GM18502 (cell line): ENCODE results near the gene SFMBT2.

Experiments used
- ATAC-seq: cut with Tn5 transposase; IDR thresholded peaks from one replicate; pipeline ENCODE4 v1.9.1; 2021; ENCODE audit warnings: mild to moderate bottlenecking; ENCODE audit not compliant: unreplicated experiment, poor library complexity

SFMBT2 gene

GRCh38 chr10:7373039-7373438, 37.8 kb downstream of the SFMBT2 start:
- no peak for ATAC-seq

DNA sequence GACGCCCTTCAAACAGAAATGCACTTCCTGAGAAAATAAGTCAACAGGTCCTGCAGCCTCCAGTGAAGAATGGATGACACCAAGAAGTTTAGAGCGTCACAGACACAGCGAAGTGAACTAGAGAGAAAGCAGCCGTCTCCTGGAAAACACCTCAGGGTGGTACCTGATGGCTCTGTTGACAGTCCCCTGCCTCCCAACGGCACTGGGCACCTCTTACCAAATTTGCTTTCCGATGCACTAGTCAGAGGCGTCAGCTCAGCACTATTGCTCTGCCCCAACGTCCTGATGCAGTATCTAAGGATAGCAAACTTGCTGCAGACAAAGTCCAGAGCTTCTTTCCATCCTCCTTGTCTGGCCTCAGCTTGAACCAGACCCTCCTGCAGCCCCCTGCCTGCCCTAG, 38.3 kb downstream of the SFMBT2 start:
- ATAC-seq: no peak

GRCh38 chr10:7370511-7370910, 40.3 kb downstream of the SFMBT2 start:
- ATAC-seq: no peak

- ATAC-seq: no peak
Observed at GRCh38 chr10:7365027-7365745, 45.6 kb downstream of the SFMBT2 start.

DNA sequence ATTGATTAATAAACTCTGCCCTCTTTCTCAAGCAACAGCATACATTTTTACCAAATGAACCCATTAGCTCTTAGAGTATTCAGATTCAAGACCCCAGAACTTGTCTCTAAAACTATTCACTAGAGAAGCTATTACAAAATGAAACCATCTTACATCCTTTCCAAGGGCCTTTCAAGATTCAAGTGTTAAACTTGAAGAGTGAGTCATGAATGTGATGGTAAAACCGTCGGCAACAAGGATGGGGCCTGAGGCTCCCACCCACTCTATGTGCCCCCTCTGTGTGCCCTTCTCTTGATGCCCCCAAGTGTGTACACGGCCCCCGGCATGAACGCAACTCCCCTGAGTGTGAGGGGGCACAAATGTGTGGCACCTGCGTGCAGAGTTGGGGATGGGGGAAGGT, 46.4 kb downstream of the SFMBT2 start:
- no peak for ATAC-seq

GRCh38 chr10:7363700-7364099, 47.1 kb downstream of the SFMBT2 start:
- ATAC-seq: no peak

DNA sequence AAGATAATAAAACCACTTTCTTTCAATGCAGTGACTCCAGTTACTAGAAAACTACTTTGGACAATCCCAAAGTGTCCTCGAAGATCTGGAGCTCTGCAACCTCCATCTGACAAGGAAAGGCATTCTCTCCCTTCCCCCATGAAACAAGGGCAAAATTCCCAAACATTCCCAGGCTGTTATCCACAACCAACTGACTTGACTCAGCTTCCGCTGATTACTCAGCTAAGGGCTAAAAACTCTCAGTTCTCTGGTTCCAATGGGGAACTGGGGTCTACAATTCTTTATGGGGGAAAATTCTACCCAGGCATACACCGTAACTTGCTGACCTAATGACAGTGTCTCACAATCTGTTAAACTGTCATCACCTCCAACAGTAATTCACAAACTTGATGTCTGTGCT, 48.4 kb downstream of the SFMBT2 start:
- ATAC-seq: no peak

DNA sequence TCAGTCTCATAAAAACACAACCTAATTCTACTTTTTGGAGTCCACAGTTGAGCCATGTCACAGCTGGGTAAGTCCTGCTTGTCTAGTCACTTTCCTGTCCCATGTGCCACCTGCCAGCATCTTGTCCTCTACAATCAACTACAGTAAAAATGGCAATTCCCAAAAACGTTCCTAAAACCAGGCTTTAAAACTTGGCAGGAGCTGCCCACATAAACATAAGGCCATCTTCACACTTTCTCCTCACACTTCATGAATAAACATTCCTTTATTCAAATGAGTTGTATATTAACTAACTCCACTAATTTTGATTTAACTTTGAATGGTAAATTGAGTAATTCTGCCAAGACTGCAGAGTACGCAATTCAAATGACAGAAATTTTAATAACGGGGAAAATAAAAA, 49.5 kb downstream of the SFMBT2 start:
- no peak for ATAC-seq

DNA sequence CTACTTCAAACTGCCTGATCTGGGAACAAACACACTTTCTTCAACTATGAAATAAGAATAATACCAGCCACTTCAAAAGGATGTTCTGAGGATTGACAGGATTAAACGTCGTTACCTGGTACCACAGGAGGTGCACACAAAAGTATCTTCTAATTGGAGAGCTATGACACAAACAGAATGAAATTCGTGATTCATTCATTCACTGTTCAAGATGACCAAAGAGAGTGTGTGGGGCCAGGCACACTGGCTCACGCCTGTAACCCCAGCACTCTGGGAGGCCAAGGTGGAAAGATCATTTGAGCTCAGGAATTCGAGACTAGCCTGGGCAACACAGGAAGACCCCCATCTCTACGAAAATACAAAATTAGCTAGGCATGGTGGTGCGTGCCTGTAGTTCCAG, 50.9 kb downstream of the SFMBT2 start:
- no peak for ATAC-seq

DNA sequence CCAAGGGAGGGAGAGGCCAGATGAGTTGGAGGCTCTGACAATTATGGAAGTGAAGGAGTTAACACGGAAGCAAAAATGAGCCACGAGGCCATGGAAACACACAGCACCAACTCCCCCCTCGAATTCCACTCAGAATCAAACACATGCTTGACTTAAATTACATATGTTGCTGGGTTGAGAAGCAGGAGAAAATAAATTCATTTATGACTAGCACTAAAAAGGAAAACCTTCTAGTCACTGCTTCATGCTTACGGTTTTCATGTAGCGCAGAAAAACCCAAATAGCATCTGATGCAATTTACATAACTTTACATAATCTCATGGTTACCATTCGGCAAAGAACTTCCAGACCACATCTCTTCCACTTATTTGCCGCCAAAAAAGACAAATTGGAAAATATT, 51.5 kb downstream of the SFMBT2 start:
- ATAC-seq: no peak

- no peak for ATAC-seq
Observed at GRCh38 chr10:7357193-7357592, 53.6 kb downstream of the SFMBT2 start.

DNA sequence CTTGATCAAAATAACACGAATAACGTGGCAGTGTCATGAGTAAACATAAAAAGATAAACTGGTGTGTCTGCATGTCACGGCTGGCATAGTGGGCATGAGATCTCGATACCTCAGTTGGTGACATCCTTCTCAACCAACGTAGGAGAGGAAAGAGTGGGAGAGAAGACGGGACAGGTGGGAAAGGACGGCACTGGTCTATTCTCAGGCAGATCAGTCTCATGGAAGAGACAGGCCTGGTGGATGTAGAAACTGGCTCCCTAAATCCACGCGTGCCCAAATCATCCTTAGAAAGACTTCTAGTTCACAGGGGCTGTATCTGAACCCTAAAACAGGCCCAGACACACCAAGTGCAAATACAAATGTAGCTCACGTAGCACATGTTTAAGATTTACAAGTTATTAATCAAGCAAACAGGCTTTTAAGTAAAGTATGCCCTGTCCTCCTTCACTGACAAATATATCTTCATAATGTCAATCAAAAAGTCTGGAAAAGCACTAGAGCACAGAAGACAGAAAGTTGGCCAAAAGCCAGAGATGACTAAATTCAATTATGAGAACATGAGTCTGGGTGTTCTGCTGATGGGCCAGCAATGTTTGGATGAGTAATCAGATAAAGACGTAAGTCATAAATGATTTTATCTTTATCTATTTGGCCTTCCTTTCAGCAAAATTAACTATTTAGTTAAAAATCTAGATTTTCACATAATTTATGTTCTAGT, 56.3 kb downstream of the SFMBT2 start:
- no peak for ATAC-seq

GRCh38 chr10:7351894-7352293, 58.9 kb downstream of the SFMBT2 start:
- no peak for ATAC-seq

GRCh38 chr10:7350541-7351195, 60.2 kb downstream of the SFMBT2 start:
- ATAC-seq: no peak

GRCh38 chr10:7345717-7346116, 65.1 kb downstream of the SFMBT2 start:
- ATAC-seq: no peak

DNA sequence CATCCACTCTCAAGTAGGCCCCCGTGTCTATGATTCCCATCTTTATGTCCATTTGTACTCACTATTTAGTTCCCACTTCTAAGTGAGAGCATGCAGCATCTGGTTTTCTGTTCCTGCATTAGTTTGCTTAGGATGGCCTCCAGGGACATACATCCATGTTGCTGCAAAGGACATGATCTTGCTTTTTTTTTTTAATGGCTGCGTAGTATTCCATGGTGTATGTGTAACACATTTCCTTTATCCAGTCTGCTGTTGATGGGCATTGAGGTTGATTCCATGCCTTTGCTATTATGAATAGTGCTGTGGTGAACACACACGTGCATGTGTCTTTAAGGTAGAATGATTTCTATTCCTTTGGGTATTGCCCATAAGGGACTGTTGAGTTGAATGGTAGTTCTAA, 67.8 kb downstream of the SFMBT2 start:
- no peak for ATAC-seq

DNA sequence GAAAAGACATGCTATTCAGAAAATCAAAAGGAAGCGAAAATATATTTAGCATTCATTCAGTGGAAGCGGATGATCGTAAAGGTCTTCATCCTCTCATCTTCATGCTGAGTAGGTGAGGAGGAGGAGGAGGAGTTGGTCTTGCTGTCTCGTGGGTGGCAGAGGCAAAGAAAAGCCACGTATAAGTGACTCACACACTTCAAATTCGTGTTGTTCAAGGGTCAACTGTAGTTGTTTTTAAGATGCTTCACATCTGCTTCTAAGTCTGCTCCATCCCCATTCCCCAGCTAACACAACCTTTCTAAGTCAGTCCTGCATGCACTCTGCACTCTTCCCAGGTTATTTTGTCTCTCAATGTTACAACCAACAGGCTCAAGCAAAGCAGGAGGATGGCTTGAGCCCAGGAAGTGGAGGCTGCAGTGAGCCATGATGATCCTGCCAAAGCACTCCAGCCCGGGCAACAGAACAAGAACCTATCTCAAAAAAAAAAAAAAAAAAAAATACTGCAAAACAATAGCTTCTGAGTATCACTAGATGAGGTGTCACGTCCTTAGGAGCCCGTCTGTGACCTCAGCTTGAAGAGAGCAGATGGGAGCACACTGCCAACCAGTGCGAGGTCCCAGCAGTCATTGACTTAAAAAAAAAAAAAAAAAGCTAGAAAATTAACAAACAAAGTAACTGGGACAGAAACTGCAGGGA, 70.5 kb downstream of the SFMBT2 start:
- ATAC-seq: no peak

DNA sequence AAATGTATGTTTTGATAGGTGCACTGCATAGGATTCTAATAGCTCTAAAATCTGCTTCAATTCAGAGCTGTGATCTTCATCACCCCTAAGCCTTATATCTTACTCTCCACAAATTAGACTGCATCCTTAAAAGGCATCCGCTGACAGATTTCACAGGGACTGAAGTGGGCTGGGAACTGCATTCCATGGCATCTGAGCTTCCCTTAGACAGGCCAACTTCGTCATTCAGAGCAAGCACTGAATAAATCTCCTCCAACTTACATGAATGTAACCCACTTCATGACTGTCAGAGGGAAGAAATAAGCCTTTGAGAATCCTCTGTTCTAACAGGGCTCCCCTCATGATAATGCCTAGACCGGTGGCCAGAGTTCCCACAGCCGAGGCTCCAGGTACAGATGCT, 71.3 kb downstream of the SFMBT2 start:
- no peak for ATAC-seq

DNA sequence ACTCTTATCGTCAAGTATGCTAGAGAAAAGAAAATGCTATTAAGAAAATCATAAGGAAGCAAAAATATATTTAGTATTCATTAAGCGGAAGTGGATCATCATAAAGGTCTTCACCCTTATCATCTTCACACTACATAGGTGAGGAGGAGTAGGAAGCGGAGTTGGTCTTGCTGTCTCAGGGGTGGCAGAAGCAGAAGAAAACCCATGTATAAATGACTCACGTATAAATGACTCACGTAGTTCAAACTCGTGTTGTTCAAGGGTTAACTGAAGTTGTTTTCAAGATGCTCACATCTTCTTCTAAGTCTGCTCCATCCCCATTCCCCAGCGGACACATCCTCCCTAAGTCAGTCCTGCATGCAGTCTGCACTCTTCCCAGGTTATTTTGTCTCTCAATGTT, 72.4 kb downstream of the SFMBT2 start:
- ATAC-seq: no peak

GRCh38 chr10:7337431-7338171, 73.2 kb downstream of the SFMBT2 start:
- peak; percentile 85 for ATAC-seq
